Liver (tissue), 9 donors: Measurements from ENCODE around the gene KNTC1. TPM values are rescaled to one million over a fixed set of nuclear protein-coding genes. Genes with fewer than 3 reads are reported as not detected.

Experiments
- DNase-seq: peaks from one replicate; pipeline ENCODE4 v3.0.0-alpha.2; 2017; ENCODE audit warnings: low spot score
- H3K27ac ChIP-seq, 2 donors: one replicate each; pipeline ENCODE4 v1.7.0; 2013; ENCODE audit warnings: inconsistent platforms in 2 of 2, low read length in 2 of 2, control low read depth in 1 of 2, low read depth in 1 of 2, mild to moderate bottlenecking in 1 of 2
- H3K27me3 ChIP-seq, 4 donors: one replicate each; pipeline versions ENCODE4 v1.6.1 to v1.7.0; 2013; ENCODE audit warnings: low read length in 3 of 4, inconsistent platforms in 1 of 4, mild to moderate bottlenecking in 1 of 4, moderate library complexity in 1 of 4; ENCODE audit not compliant: control insufficient read depth in 4 of 4, insufficient read depth in 4 of 4
- H3K36me3 ChIP-seq, 4 donors: one replicate each; pipeline versions ENCODE4 v1.6.1 to v1.7.0; 2013; ENCODE audit warnings: low read length in 3 of 4, mild to moderate bottlenecking in 3 of 4, low read depth in 1 of 4, moderate library complexity in 1 of 4; ENCODE audit not compliant: control insufficient read depth in 4 of 4, insufficient read depth in 3 of 4
- H3K4me1 ChIP-seq, 4 donors: one replicate each; pipeline versions ENCODE4 v1.6.1 to v1.7.0; 2013; ENCODE audit warnings: low read length in 3 of 4, mild to moderate bottlenecking in 3 of 4, moderate library complexity in 1 of 4; ENCODE audit not compliant: control insufficient read depth in 4 of 4, insufficient read depth in 4 of 4
- H3K4me3 ChIP-seq, 3 donors: one replicate each; pipeline versions ENCODE4 v1.6.1 to v1.7.0; 2013; ENCODE audit warnings: low read length in 3 of 3, control low read depth in 1 of 3, low read depth in 1 of 3, mild to moderate bottlenecking in 1 of 3
- H3K9ac ChIP-seq, 2 donors: one replicate each; pipeline ENCODE4 v1.7.0; 2013; ENCODE audit warnings: low read length in 2 of 2, mild to moderate bottlenecking in 2 of 2, moderate library complexity in 2 of 2, control low read depth in 1 of 2, low read depth in 1 of 2
- H3K9me3 ChIP-seq, 4 donors: one replicate each; pipeline versions ENCODE4 v1.6.1 to v1.7.0; 2013; ENCODE audit warnings: low read length in 3 of 4; ENCODE audit not compliant: control insufficient read depth in 4 of 4
- CTCF ChIP-seq: fragments of 150-350 bp; IDR thresholded peaks from 2 replicates; pipeline ENCODE4 v1.5.1; 2017; ENCODE audit warnings: improper control_type of control experiment, low read depth, low read length; ENCODE audit not compliant: missing input control
- EGR1 ChIP-seq, 2 donors: IDR thresholded peaks; 2 replicates each; pipeline ENCODE4 v1.6.1; 2016 to 2018; ENCODE audit warnings: antibody characterized with exemption in 2 of 2, low read depth in 2 of 2
- FOXA1 ChIP-seq: IDR thresholded peaks from 2 replicates; pipeline ENCODE4 v1.6.1; 2016; ENCODE audit warnings: antibody characterized with exemption
- FOXA2 ChIP-seq: IDR thresholded peaks from 2 replicates; pipeline ENCODE4 v1.6.1; 2016; ENCODE audit warnings: antibody characterized with exemption
- GABPA ChIP-seq, 2 donors: IDR thresholded peaks in 1 of 2; conservative IDR thresholded peaks in 1 of 2; 2 replicates each; pipeline ENCODE4 v1.6.1; 2016; ENCODE audit warnings: antibody characterized with exemption in 2 of 2, mild to moderate bottlenecking in 1 of 2, moderate library complexity in 1 of 2
- HNF4A ChIP-seq, 2 donors: conservative IDR thresholded peaks; 2 replicates each; pipeline ENCODE4 v1.6.1; 2016; ENCODE audit warnings: antibody characterized with exemption in 2 of 2, mild to moderate bottlenecking in 2 of 2
- HNF4G ChIP-seq: IDR thresholded peaks from 2 replicates; pipeline ENCODE4 v1.6.1; 2016; ENCODE audit warnings: antibody characterized with exemption
- JUND ChIP-seq, 2 donors: IDR thresholded peaks; 2 replicates each; pipeline ENCODE4 v1.6.1; 2016; ENCODE audit warnings: antibody characterized with exemption in 2 of 2
- MAX ChIP-seq: IDR thresholded peaks from 2 replicates; pipeline ENCODE4 v1.6.1; 2016; ENCODE audit warnings: antibody characterized with exemption
- NR2F2 ChIP-seq: IDR thresholded peaks from 2 replicates; pipeline ENCODE4 v1.6.1; 2016; ENCODE audit warnings: antibody characterized with exemption
- RAD21 ChIP-seq, 2 donors: IDR thresholded peaks; 2 replicates each; pipeline ENCODE4 v1.6.1; 2016; ENCODE audit warnings: antibody characterized with exemption in 2 of 2, mild to moderate bottlenecking in 2 of 2
- RXRA ChIP-seq, 2 donors: IDR thresholded peaks; 2 replicates each; pipeline ENCODE4 v1.6.1; 2017 to 2018; ENCODE audit warnings: antibody characterized with exemption in 2 of 2, mild to moderate bottlenecking in 1 of 2
- SP1 ChIP-seq: IDR thresholded peaks from 2 replicates; pipeline ENCODE4 v1.6.1; 2018; ENCODE audit warnings: antibody characterized with exemption, mild to moderate bottlenecking
- TAF1 ChIP-seq: conservative IDR thresholded peaks from 2 replicates; pipeline ENCODE4 v1.6.1; 2016; ENCODE audit warnings: antibody characterized with exemption, mild to moderate bottlenecking
- YY1 ChIP-seq: IDR thresholded peaks from 2 replicates; pipeline ENCODE4 v1.6.1; 2016; ENCODE audit warnings: antibody characterized with exemption, mild to moderate bottlenecking
- ZBTB33 ChIP-seq: IDR thresholded peaks from 2 replicates; pipeline ENCODE4 v1.6.1; 2016; ENCODE audit warnings: antibody characterized with exemption
- WGBS: extraction: QIAGEN DNeasy Blood & Tissue Kit; methylation state at CpG from one replicate; pipeline ENCODE4 v1.1.7; 2013; 5-methylcytosine and 5-hydroxymethylcytosine counted together
- polyA plus RNA-seq, 2 donors: library from polyadenylated mRNA; stranded (reverse) in 1 of 2; unstranded in 1 of 2; fragments of 200-250 nt in 1 of 2; fragments of >200 nt in 1 of 2; fragmentation: Nextera tagmentation in 1 of 2; extraction: Ambion mirVana in 1 of 2; gene quantifications; one replicate each; pipeline versions ENCODE4 v1.2.1 to v1.2.3, GENCODE V29; 2013 to 2015
- total RNA-seq, 2 donors: library from RNA; depleted of rRNA; stranded (reverse); fragments of >200 nt; gene quantifications; one replicate each; pipeline ENCODE4 v1.2.3, GENCODE V29; 2014
- TF ChIP-seq, protein P1 (sequence below): IDR thresholded peaks from 2 replicates; pipeline ENCODE4 v1.6.1; 2016; ENCODE audit warnings: antibody characterized with exemption, mild to moderate bottlenecking
- TF ChIP-seq, protein P2 (sequence below): IDR thresholded peaks from 2 replicates; pipeline ENCODE4 v1.6.1; 2016; ENCODE audit warnings: antibody characterized with exemption
- donor health status: healthy.
- donor health status: healthy.
- donor health status: healthy.
- donor health status: healthy.
- donor health status: healthy.

The KNTC1 gene
- total and polyA plus RNA-seq, 4 donors: 1.3 to 34.7 (median 4.0) TPM

DNA sequence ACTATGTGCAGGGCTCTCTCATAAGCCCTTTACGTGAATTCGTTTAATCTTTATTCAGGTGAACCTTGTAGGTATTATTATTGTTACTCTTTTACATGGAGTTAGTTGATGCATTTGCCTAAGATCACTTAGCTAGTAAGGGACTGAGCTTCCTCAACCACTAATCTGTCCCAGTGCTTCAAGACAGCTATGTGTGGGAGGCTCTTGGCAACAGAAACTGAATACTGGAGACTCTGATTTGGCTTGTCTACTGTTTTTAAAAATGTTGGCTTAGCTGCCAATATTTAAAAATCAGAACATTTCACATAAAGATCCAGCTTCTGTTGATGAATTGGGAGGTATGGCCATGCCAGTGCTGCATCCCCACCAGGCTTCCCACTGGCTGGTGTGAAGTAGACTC, 6.8 kb downstream of the KNTC1 start:
- H3K9ac ChIP-seq: no peak overlapping the region
- H3K9me3 ChIP-seq: no peaks in the 10 kb centered on the region
- peaks cover 0 to 3% (median 1%) of the 10 kb centered on the region in 4 donors for H3K36me3 ChIP-seq
- H3K27ac ChIP-seq: no peak overlapping the region
- H3K4me1 ChIP-seq: no peaks in the 10 kb centered on the region
- H3K27me3 ChIP-seq: no peaks in the 10 kb centered on the region
- no peak for DNase-seq
- 98% methylated on average over 2 of the region's 2 CpGs for WGBS
- no peak overlapping the region for H3K4me3 ChIP-seq
- TF ChIP-seq JUND (IDR thresholded peaks at IDR 0.05): no peak
- TF ChIP-seq YY1: no peak
- TF ChIP-seq MAX: no peak
- TF ChIP-seq NR2F2: no peak
- no peak for TF ChIP-seq TAF1
- TF ChIP-seq GABPA (IDR thresholded peaks at IDR 0.05 in 1 of 2, conservative IDR thresholded peaks at IDR 0.05 in 1 of 2): no peak
- TF ChIP-seq HNF4G: no peak
- no peak for TF ChIP-seq CTCF
- no peak for TF ChIP-seq SP1
- TF ChIP-seq RXRA (IDR thresholded peaks at IDR 0.05): no peak
- TF ChIP-seq RAD21 (IDR thresholded peaks at IDR 0.05): no peak
- TF ChIP-seq FOXA1: no peak
- no peak for TF ChIP-seq FOXA2
- TF ChIP-seq, protein P1, sequence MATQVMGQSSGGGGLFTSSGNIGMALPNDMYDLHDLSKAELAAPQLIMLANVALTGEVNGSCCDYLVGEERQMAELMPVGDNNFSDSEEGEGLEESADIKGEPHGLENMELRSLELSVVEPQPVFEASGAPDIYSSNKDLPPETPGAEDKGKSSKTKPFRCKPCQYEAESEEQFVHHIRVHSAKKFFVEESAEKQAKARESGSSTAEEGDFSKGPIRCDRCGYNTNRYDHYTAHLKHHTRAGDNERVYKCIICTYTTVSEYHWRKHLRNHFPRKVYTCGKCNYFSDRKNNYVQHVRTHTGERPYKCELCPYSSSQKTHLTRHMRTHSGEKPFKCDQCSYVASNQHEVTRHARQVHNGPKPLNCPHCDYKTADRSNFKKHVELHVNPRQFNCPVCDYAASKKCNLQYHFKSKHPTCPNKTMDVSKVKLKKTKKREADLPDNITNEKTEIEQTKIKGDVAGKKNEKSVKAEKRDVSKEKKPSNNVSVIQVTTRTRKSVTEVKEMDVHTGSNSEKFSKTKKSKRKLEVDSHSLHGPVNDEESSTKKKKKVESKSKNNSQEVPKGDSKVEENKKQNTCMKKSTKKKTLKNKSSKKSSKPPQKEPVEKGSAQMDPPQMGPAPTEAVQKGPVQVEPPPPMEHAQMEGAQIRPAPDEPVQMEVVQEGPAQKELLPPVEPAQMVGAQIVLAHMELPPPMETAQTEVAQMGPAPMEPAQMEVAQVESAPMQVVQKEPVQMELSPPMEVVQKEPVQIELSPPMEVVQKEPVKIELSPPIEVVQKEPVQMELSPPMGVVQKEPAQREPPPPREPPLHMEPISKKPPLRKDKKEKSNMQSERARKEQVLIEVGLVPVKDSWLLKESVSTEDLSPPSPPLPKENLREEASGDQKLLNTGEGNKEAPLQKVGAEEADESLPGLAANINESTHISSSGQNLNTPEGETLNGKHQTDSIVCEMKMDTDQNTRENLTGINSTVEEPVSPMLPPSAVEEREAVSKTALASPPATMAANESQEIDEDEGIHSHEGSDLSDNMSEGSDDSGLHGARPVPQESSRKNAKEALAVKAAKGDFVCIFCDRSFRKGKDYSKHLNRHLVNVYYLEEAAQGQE: no peak
- TF ChIP-seq, protein P2, sequence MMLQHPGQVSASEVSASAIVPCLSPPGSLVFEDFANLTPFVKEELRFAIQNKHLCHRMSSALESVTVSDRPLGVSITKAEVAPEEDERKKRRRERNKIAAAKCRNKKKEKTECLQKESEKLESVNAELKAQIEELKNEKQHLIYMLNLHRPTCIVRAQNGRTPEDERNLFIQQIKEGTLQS: no peak
- TF ChIP-seq ZBTB33: no peak
- TF ChIP-seq EGR1 (IDR thresholded peaks at IDR 0.05; ENCODE audit: low read depth in 2 of 2): no peak

- H3K27ac ChIP-seq: no peak overlapping the region
- no peak overlapping the region for H3K9ac ChIP-seq
- DNase-seq: no peak
- no peak overlapping the region for H3K4me3 ChIP-seq
- no peaks in the 10 kb centered on the region for H3K4me1 ChIP-seq
- no peaks in the 10 kb centered on the region for H3K9me3 ChIP-seq
- WGBS: 95% methylated on average over 4 of the region's 4 CpGs
- H3K36me3 ChIP-seq: peaks cover 0 to 3% (median under 1%) of the 10 kb centered on the region in 4 donors
- no peaks in the 10 kb centered on the region for H3K27me3 ChIP-seq
- TF ChIP-seq HNF4G (no peak), RAD21 (IDR thresholded peaks at IDR 0.05) (no peak), JUND (IDR thresholded peaks at IDR 0.05) (no peak), ZBTB33 (no peak), TAF1 (no peak), FOXA1 (no peak), HNF4A (conservative IDR thresholded peaks at IDR 0.05) (no peak), GABPA (IDR thresholded peaks at IDR 0.05 in 1 of 2, conservative IDR thresholded peaks at IDR 0.05 in 1 of 2) (no peak), RXRA (IDR thresholded peaks at IDR 0.05) (no peak), NR2F2 (no peak), FOXA2 (no peak), CTCF (no peak), SP1 (no peak), EGR1 (IDR thresholded peaks at IDR 0.05; ENCODE audit: low read depth in 2 of 2) (no peak), YY1 (no peak)
- TF ChIP-seq, protein P2: no peak
Measured at GRCh38 chr12:122537021-122537420, 10.0 kb downstream of the KNTC1 start.
